ENCODE measurements around the gene CCDC200.

Gene CCDC200

GRCh38 chr17:43217614-43218087, 10.8 kb downstream of the CCDC200 start:
- Mint-ChIP-seq H3K4me3 (no peak overlapping the region), H3K27me3 (ENCODE audit: low read depth) (no peaks in the 10 kb centered on the region), H3K9me3 (no peaks in the 10 kb centered on the region), H3K36me3 (ENCODE audit: low read depth) (peaks cover 9% of the 10 kb centered on the region), H3K4me1 (peaks cover 4% of the 10 kb centered on the region), H3K27ac (peak overlapping the region in 1 of 3 experiments; percentile 89)
- no peak for TF ChIP-seq CTCF (IDR thresholded peaks at IDR 0.05; ENCODE audit: unreplicated experiment in 3 of 3)

GRCh38 chr17:43216762-43217613, 11.4 kb downstream of the CCDC200 start:
- peak in 1 of 3 experiments; percentile 10 for TF ChIP-seq CTCF (IDR thresholded peaks at IDR 0.05; ENCODE audit: unreplicated experiment in 3 of 3)
- H3K27me3 Mint-ChIP-seq (ENCODE audit: low read depth) = no peaks in the 10 kb centered on the region
- H3K4me1 Mint-ChIP-seq = peaks cover 10% of the 10 kb centered on the region
- H3K27ac Mint-ChIP-seq = peak overlapping the region in 2 of 3 experiments; percentile 46 to 89
- no peak overlapping the region for H3K4me3 Mint-ChIP-seq
- H3K9me3 Mint-ChIP-seq = no peaks in the 10 kb centered on the region
- H3K36me3 Mint-ChIP-seq (ENCODE audit: low read depth) = peaks cover 11% of the 10 kb centered on the region

GRCh38 chr17:43216369-43216761, 12.1 kb downstream of the CCDC200 start:
- Mint-ChIP-seq H3K9me3 (no peaks in the 10 kb centered on the region), H3K27me3 (ENCODE audit: low read depth) (no peaks in the 10 kb centered on the region), H3K4me3 (no peak overlapping the region), H3K4me1 (peaks cover 15% of the 10 kb centered on the region), H3K36me3 (ENCODE audit: low read depth) (peaks cover 11% of the 10 kb centered on the region), H3K27ac (peak overlapping the region in 1 of 3 experiments; percentile 89)
- TF ChIP-seq CTCF (IDR thresholded peaks at IDR 0.05; ENCODE audit: unreplicated experiment in 3 of 3) = no peak

- no peak for TF ChIP-seq CTCF (IDR thresholded peaks at IDR 0.05; ENCODE audit: unreplicated experiment in 3 of 3)
- Mint-ChIP-seq H3K36me3 (ENCODE audit: low read depth) (peaks cover 11% of the 10 kb centered on the region), H3K4me1 (peaks cover 22% of the 10 kb centered on the region), H3K27me3 (ENCODE audit: low read depth) (no peaks in the 10 kb centered on the region), H3K4me3 (no peak overlapping the region), H3K27ac (peak overlapping the region in 1 of 3 experiments; percentile 11), H3K9me3 (no peaks in the 10 kb centered on the region)
These were observed 13.1 kb downstream of the CCDC200 start for GRCh38 chr17:43215341-43215740.

- H3K9me3 Mint-ChIP-seq = no peaks in the 10 kb centered on the region
- peaks cover 22% of the 10 kb centered on the region for H3K4me1 Mint-ChIP-seq
- no peaks in the 10 kb centered on the region for H3K27me3 Mint-ChIP-seq (ENCODE audit: low read depth)
- TF ChIP-seq CTCF (IDR thresholded peaks at IDR 0.05; ENCODE audit: unreplicated experiment in 3 of 3) = no peak
- peak overlapping the region; percentile 51 to 97 (median 93) for H3K4me3 Mint-ChIP-seq
- H3K27ac Mint-ChIP-seq = no peak overlapping the region
- peaks cover 23% of the 10 kb centered on the region for H3K36me3 Mint-ChIP-seq (ENCODE audit: low read depth)
These were observed 14.9 kb downstream of the CCDC200 start for GRCh38 chr17:43213545-43213944.
